ENCODE measurements around the gene CAMTA1.
A peak's percentile ranks its signal among the peaks of the same experiment; 100 is the strongest.

Gene CAMTA1

DNA sequence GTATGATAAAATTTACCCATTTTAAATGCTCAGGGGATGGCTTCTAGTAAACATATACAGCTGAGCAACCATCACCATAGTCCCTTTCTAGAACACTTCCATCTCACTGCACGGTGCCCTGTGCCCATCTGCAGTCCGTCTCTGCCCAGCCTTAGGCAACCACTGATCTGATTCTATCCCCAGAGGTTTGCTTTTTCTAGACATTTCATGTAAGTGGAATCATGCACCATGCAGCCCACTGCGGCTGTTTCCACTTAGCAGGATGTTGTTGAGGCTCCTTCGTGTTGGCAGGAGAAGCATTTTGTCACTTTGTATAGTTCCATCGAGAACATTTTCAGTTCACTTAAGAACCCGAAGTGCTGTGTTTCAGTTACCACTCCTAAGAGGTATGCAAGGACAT lies 958.1 kb downstream of the CAMTA1 start:
- DNase-seq (ENCODE audit: low read depth), result no peak

DNA sequence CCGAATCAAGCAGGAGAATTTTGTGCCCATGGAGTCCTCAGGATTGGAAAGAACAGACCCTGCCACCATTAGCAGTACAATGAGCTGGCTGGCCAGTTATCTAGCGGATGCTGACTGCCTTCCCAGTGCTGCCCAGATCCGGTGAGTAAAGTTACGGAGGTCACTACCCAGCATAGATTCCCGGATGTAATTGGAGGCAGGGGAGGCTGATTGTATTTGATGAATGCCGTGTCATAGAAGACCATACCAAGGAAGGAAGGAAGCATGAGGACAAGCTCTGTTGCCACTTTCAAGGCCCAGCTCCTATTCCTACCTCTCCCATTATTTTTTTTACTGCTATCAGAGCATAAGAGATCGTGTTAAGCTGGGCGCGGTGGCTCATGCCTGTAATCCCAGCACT lies 959.6 kb downstream of the CAMTA1 start:
- DNase-seq (ENCODE audit: low read depth), result no peak

DNA sequence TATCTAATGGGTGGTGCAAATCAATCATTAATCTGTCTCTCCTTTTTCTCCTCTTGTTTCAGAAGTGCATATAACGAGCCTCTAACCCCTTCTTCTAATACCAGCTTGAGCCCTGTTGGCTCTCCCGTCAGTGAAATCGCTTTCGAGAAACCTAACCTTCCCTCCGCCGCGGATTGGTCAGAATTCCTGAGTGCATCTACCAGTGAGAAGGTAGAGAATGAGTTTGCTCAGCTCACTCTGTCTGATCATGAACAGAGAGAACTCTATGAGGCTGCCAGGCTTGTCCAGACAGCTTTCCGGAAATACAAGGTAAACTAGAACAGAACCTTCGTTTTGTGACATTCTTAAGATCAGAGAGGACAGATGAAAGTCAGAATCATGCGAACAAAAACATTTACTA lies 960.5 kb downstream of the CAMTA1 start:
- DNase-seq (ENCODE audit: low read depth), result no peak

DNA sequence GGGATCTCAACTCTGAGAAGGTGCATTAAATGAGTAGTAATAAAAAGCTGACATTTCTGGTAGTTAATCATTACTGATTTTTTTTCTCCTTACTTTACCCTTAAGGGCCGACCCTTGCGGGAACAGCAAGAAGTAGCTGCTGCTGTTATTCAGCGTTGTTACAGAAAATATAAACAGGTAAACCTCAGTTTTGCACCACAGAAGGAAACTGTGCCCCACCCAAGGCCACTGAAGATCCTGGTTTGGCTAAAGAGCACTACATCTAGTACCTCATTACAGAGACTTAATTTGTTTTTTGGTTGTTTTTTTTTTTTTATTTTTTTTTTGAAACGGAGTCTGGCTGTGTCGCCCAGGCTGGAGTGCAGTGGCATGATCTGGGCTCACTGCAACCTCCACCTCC lies 962.4 kb downstream of the CAMTA1 start:
- DNase-seq (ENCODE audit: low read depth), result no peak

GRCh38 chr1:7749126-7749525 lies 963.9 kb downstream of the CAMTA1 start:
- no peak for DNase-seq (ENCODE audit: low read depth)

DNA sequence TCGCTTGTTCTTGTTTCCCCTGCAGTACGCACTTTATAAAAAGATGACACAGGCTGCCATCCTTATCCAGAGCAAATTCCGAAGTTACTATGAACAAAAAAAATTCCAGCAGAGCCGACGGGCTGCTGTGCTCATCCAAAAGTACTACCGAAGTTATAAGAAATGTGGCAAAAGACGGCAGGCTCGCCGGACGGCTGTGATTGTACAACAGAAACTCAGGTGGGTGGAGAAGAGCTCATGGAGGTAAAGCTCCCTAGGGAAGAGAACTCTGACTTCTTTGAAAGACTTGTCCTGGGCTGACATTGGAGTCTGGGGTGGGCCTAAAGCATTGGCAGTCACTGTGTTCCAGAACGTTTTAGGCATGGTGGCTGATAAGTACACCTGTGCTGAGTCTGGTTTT lies 965.9 kb downstream of the CAMTA1 start:
- no peak for DNase-seq (ENCODE audit: low read depth)

GRCh38 chr1:7752512-7753417 lies 967.5 kb downstream of the CAMTA1 start:
- peak; percentile 2 for DNase-seq (ENCODE audit: low read depth)

- DNase-seq (ENCODE audit: low read depth), result no peak
Measured at GRCh38 chr1:7753641-7754040, 968.4 kb downstream of the CAMTA1 start.

GRCh38 chr1:7754234-7754633 lies 969.0 kb downstream of the CAMTA1 start:
- no peak for DNase-seq (ENCODE audit: low read depth)

DNA sequence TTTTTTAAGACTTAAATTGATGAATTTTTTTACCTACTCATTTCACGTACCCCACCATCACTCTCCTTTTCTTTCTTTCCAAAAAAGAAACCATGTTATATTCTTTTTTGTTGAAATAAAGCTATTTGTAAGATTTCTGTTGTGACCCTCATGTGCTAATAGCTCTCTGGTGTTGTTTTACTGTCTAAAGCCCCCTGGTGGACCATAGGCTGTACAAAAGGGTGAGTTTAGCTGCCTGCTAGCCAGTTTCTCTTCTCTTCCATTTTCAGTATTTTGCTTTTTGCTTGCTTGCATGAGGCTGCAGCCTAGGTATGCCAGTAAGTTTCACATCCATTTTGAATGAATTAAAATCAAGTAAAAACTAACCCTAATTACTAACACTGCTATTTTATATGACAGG lies 970.2 kb downstream of the CAMTA1 start:
- DNase-seq (ENCODE audit: low read depth), result no peak

- DNase-seq (ENCODE audit: low read depth), result no peak
Measured at GRCh38 chr1:7760245-7760644, 975.0 kb downstream of the CAMTA1 start.

- no peak for DNase-seq (ENCODE audit: low read depth)
Measured at GRCh38 chr1:7761103-7761502, 975.8 kb downstream of the CAMTA1 start.

- no peak for DNase-seq (ENCODE audit: low read depth)
Measured at GRCh38 chr1:7767176-7767575, 981.9 kb downstream of the CAMTA1 start.

GRCh38 chr1:7768583-7768982 lies 983.3 kb downstream of the CAMTA1 start:
- no peak for DNase-seq (ENCODE audit: low read depth)

- DNase-seq (ENCODE audit: low read depth), result no peak
Measured at GRCh38 chr1:7769673-7770412, 984.6 kb downstream of the CAMTA1 start.

DNA sequence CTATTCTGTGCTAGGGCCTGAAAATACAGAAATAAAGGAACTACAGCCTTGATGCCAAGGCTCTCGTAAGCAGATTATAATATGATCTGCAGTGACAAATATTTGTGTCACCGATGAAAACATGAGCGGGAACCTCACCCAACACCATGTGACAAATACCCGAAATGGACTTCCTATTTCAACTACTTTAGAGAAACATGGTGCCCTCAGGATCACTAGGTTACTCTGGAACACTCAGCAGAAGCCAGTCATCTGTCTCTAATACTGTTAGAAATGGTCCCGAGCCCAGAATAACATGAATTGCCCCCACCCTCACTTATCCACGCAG lies 985.4 kb downstream of the CAMTA1 start:
- no peak for DNase-seq (ENCODE audit: low read depth)

- DNase-seq (ENCODE audit: low read depth), result peak; percentile 65
Measured at GRCh38 chr1:7770997-7771822, 986.0 kb downstream of the CAMTA1 start, which contains the start of gene VAMP3. Gene VAMP3 (plus strand): TSS chr1:7771296. CDS start chr1:7771384, 88 bp downstream.

DNA sequence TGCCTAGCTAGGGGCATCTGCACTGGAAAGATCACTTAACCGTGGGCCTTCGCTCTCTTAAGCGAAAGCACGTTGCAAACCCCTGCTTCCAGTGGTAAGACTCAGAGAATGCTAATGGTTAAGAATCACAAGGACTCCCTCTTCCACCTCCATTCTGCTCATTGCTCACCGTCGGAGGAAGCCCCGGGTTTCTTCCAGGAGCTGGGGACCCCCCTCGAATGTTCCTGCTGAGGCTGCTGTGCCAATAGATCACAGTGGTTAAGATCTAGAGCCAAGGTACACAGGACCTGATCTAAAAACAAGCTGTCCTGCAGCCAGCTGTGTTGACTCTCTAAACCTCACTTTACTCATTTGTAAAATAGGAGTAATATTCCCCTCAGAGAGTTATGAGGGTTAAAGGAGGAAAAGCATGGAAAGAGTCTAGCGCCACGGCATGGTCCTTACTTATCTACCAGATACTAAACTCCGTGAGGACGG lies 986.6 kb downstream of the CAMTA1 start:
- DNase-seq (ENCODE audit: low read depth), result no peak

- no peak for DNase-seq (ENCODE audit: low read depth)
Measured at GRCh38 chr1:7777591-7777990, 992.3 kb downstream of the CAMTA1 start.

DNA sequence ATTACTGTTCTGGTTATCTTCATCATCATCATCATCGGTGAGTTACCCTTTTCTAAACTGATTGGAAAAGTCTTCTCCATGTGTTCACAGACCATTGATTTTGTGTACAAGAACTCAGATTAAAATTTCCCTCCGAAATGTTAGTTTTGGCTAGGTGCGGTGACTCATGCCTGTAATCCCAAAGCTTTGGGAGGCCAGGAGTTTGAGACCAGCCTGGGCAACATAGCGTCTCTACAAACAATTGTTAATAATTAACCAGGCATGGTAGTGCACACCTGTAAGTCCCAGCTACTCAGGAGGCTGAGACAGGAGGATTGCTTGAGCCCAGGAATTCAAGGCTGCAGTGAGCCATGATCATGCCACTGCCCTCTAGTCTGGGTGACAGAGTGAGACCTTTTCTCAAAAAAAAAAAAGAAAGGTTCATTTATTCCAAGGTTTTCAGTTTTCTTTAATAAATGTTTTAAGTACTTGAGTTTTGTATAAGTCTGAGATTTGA lies 992.9 kb downstream of the CAMTA1 start:
- DNase-seq (ENCODE audit: low read depth), result no peak

- no peak for DNase-seq (ENCODE audit: low read depth)
Measured at GRCh38 chr1:7780976-7781375, 995.7 kb downstream of the CAMTA1 start.

DNA sequence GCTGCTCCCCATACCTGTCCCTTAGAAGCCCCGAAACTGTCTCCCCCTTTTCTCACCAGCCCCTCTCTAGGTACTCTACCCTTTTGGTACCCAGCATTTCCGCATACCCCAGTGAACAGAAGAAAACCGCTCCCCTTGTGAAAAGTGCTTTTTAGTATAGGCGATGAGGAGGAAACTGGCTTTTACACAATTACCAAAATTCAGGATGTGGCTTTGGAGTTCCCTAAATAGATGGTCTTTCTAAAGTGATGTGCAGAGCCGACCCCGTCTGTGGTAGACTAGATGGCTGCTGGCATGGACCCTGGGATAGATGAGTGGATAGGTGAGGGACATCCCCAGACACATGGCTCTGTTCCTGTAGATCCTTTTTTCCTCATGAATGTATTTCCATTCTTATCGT lies 996.2 kb downstream of the CAMTA1 start:
- DNase-seq (ENCODE audit: low read depth), result no peak
